DND-41 (cell line): ENCODE data around the gene GIGYF1.

Source experiments
- CTCF ChIP-seq: IDR thresholded peaks from 2 replicates; pipeline ENCODE4 v1.5.1; 2012; ENCODE audit warnings: borderline replicate concordance, low read length, moderate library complexity, mild to moderate bottlenecking; ENCODE audit not compliant: poor library complexity, severe bottlenecking; ENCODE audit errors: extremely low read depth
- EZH2 ChIP-seq: IDR thresholded peaks from 3 replicates; pipeline ENCODE4 v1.6.1; 2012; ENCODE audit warnings: borderline replicate concordance, low read depth, mild to moderate bottlenecking, moderate library complexity, low read length, inconsistent platforms; ENCODE audit not compliant: severe bottlenecking

- TF ChIP-seq CTCF (no peak), EZH2 (no peak)
These were observed 26.6 kb downstream of the GIGYF1 start for GRCh38 chr7:100667331-100668068.
